22Rv1 (cell line): Measurements from ENCODE around the gene MAP1LC3B2.

Experiments
- H3K27ac ChIP-seq: fragments of 450-650 bp; 2 replicates; pipeline ENCODE4 v1.5.1; 2017
- CTCF ChIP-seq: fragments of 450-650 bp; IDR thresholded peaks from 2 replicates; pipeline ENCODE4 v1.5.1; 2017; ENCODE audit warnings: mild to moderate bottlenecking
- ZFX ChIP-seq: fragments of 450-650 bp; IDR thresholded peaks from 2 replicates; pipeline ENCODE4 v1.6.1; 2017; ENCODE audit warnings: antibody characterized with exemption, borderline replicate concordance

The MAP1LC3B2 gene

DNA sequence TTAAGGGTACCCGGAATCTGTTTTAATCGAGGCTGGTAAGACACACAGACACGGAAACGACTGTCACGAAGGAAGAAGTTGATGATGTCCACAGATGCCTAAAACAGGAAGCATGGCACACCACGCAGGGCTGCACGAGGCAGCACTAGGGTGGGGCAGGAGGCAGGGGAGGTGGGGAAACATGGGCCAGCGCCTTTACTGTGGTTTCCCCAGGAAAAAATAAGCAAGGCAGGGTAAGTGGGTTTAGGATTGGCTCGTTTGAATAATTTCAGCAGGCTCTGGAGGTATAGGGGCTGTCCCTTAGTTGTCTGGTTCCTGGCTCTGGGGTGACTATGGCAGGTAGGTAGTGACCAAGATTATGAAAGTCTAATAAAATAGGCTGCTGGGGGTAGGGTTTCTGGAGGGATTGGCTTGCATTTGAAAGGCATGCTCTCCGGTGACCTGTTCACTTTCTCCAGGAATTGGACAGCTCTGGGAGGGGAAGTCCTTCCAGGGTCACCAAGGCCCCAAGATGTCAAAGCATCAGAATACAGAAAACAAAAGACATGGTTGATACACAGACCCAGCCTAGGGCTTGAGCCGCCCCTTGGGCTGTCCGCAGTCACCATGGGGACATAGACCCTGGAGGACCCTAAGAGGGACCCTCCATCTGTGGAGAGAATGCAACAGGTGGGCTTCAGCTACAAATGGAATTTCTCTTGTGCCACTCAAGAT lies 35.3 kb downstream of the MAP1LC3B2 start:
- no peak overlapping the region for H3K27ac ChIP-seq
- TF ChIP-seq ZFX (no peak), CTCF (no peak)

GRCh38 chr12:116595186-116595585 lies 36.0 kb downstream of the MAP1LC3B2 start:
- TF ChIP-seq ZFX = no peak
- TF ChIP-seq CTCF = no peak
- H3K27ac ChIP-seq = no peak overlapping the region

- H3K27ac ChIP-seq = no peak overlapping the region
- TF ChIP-seq CTCF (no peak), ZFX (no peak)
These were observed 36.5 kb downstream of the MAP1LC3B2 start for GRCh38 chr12:116595672-116596071.

GRCh38 chr12:116597886-116598285 lies 38.7 kb downstream of the MAP1LC3B2 start:
- H3K27ac ChIP-seq = no peak overlapping the region
- TF ChIP-seq ZFX (no peak), CTCF (no peak)

DNA sequence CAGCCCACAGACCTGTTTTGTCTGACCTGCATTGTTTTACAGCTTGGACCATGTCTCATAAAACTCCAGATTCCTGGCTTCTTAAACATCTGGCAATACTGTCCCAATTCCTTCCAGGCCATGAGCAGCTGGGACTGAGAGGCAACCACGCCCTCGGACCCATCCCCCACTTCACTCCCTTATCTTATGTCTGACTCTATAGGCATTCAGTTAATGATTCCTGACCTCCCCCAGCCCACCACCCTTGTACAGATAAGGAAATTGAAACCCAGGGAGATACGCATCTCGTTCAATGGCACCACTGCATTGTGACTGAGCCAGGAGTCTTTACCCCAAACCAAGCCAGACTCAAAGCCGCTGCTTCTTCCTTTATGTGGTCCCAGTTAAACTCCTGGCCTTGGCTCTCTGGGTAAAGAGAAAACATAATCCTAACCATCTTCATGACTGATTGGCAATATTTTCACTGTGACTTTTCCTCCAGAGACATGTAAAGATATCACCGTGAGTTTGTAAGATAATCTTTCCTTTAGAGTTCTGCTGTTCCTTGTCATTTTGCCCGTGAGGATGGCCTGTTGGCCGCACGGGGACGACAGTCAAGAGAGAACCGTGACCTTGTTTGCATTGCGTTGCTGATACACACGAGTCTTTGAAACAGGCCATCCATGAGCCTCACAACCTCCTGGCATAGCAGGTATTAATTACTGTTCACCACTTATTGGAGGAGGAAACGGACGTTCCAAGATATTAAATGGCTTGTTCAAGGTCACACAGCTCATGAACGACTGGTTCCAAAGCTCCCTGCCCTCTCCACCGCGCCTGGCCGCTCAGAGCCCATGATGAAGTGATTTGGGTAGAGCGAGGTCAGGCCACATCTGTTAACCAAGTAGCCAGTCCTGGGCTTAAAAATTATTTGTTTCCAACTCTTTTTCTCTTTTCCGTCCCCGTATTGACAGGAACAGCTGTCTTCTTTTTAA lies 39.4 kb downstream of the MAP1LC3B2 start:
- TF ChIP-seq CTCF = no peak
- TF ChIP-seq ZFX = no peak
- no peak overlapping the region for H3K27ac ChIP-seq

DNA sequence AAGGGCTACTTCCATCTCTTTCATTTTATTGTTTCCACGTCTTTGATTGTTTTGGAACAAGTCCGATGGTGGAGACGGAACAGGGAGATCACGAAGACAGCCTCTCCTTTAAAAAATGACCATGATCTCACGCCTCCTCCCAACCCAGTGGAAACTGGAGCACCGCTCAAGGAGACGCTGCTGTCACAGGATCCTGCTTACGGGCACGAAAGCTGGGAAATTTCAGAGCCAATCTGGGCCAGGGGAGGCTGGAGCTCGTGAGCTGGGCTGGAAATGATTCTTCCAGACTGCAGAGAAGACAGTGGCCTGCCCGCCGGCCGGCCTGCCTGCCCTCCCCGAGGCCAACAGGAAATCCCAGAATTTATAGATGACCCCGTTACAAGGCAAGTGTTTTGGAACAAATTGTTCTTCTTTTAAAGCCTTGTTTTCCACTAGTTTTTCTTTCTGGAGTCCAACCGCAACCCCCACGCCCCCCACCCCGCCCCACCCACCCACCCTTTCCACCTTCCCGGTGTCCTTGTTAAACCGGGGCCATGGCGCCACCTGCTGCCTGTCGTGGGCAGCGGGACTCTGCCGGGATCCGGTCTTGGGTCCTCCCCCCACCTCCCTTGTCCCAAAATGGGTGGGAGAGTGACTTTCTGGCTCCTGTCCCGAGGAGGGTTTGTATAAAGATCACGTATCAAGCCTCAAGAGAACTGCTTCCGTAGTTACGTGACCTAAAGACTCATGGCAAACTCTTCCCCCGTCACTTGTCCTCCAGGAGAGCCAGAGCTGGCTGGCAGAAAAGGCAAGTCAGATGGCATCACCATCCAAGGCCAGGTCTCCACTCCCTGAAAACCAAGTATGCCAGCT lies 40.3 kb downstream of the MAP1LC3B2 start:
- H3K27ac ChIP-seq = no peak overlapping the region
- peak; percentile 77 for TF ChIP-seq CTCF
- no peak for TF ChIP-seq ZFX
